H9 (cell line): Measurements from ENCODE around the gene AQP2. TPM values are rescaled to one million over a fixed set of nuclear protein-coding genes. Genes with fewer than 3 reads are reported as not detected.

Experiments used
- DNase-seq: peaks from one replicate; pipeline ENCODE4 v3.0.0-alpha.2; 2017
- H2AFZ ChIP-seq: one replicate; pipeline ENCODE4 v1.6.1; 2013; ENCODE audit warnings: mild to moderate bottlenecking, low read length, control low read depth, moderate library complexity
- H2AK5ac ChIP-seq: 2 replicates; pipeline ENCODE4 v1.6.1; 2013; ENCODE audit warnings: low read length, control low read depth, mixed read lengths; ENCODE audit not compliant: insufficient read length
- H2BK120ac ChIP-seq: one replicate; pipeline ENCODE4 v1.6.1; 2013; ENCODE audit warnings: low read depth, mild to moderate bottlenecking, low read length, control low read depth, inconsistent platforms; ENCODE audit not compliant: poor library complexity, severe bottlenecking
- H2BK12ac ChIP-seq: 2 replicates; pipeline ENCODE4 v1.6.1; 2013; ENCODE audit warnings: low read length, control low read depth, mixed read lengths, low read depth; ENCODE audit not compliant: insufficient read length
- H2BK15ac ChIP-seq: 2 replicates; pipeline ENCODE4 v1.6.1; 2013; ENCODE audit warnings: low read depth, low read length, control low read depth
- H2BK20ac ChIP-seq: one replicate; pipeline ENCODE4 v1.6.1; 2013; ENCODE audit warnings: low read depth, mild to moderate bottlenecking, low read length, control low read depth, inconsistent platforms; ENCODE audit not compliant: poor library complexity, severe bottlenecking
- H2BK5ac ChIP-seq: 2 replicates; pipeline ENCODE4 v1.6.1; 2013; ENCODE audit warnings: low read length, control low read depth, mixed read lengths; ENCODE audit not compliant: insufficient read length
- H3K14ac ChIP-seq: 2 replicates; pipeline ENCODE4 v1.6.1; 2013; ENCODE audit warnings: low read length, control low read depth; ENCODE audit not compliant: insufficient read depth
- H3K18ac ChIP-seq: 2 replicates; pipeline ENCODE4 v1.6.1; 2013; ENCODE audit warnings: low read depth, mild to moderate bottlenecking, mixed read lengths, low read length, control low read depth; ENCODE audit not compliant: insufficient read length
- H3K23ac ChIP-seq: 2 replicates; pipeline ENCODE4 v1.6.1; 2013; ENCODE audit warnings: low read length, control low read depth, mixed read lengths, low read depth; ENCODE audit not compliant: insufficient read length
- H3K23me2 ChIP-seq: 2 replicates; pipeline ENCODE4 v1.6.1; 2013; ENCODE audit warnings: low read depth, mild to moderate bottlenecking, mixed read lengths, low read length, control low read depth; ENCODE audit not compliant: insufficient read length, poor library complexity, severe bottlenecking
- H3K27ac ChIP-seq: 2 replicates; pipeline ENCODE4 v1.5.1; 2013; ENCODE audit warnings: low read length, control low read depth, mixed read lengths, low read depth; ENCODE audit not compliant: insufficient read length
- H3K27me3 ChIP-seq: 2 replicates; pipeline ENCODE4 v1.6.1; 2013; ENCODE audit warnings: low read length, control low read depth, inconsistent platforms; ENCODE audit not compliant: insufficient read depth
- H3K4ac ChIP-seq: 2 replicates; pipeline ENCODE4 v1.6.1; 2013; ENCODE audit warnings: low read depth, mild to moderate bottlenecking, control low read depth, inconsistent platforms, low read length, moderate library complexity
- H3K4me1 ChIP-seq: 2 replicates; pipeline ENCODE4 v1.6.1; 2013; ENCODE audit warnings: low read length, control low read depth, inconsistent platforms; ENCODE audit not compliant: insufficient read depth
- H3K4me2 ChIP-seq: 2 replicates; pipeline ENCODE4 v1.6.1; 2013; ENCODE audit warnings: low read length, control low read depth, mixed read lengths; ENCODE audit not compliant: insufficient read length, insufficient read depth
- H3K56ac ChIP-seq: 2 replicates; pipeline ENCODE4 v1.6.1; 2013; ENCODE audit warnings: low read depth, mild to moderate bottlenecking, mixed read lengths, low read length, control low read depth; ENCODE audit not compliant: insufficient read length
- H3K79me1 ChIP-seq: 2 replicates; pipeline ENCODE4 v1.6.1; 2013; ENCODE audit warnings: low read depth, mild to moderate bottlenecking, moderate library complexity, low read length, control low read depth, inconsistent platforms; ENCODE audit not compliant: insufficient read depth, poor library complexity, severe bottlenecking
- H3K79me2 ChIP-seq: 2 replicates; pipeline ENCODE4 v1.6.1; 2013; ENCODE audit warnings: low read length, control low read depth, inconsistent platforms; ENCODE audit not compliant: insufficient read depth
- H3K9ac ChIP-seq: 2 replicates; pipeline ENCODE4 v1.6.1; 2013; ENCODE audit warnings: low read length, control low read depth, mixed read lengths; ENCODE audit not compliant: insufficient read length; ENCODE audit errors: extremely low read depth
- H3K9me3 ChIP-seq: one replicate; pipeline ENCODE4 v1.6.1; 2013; ENCODE audit warnings: low read depth, low read length, inconsistent platforms; ENCODE audit not compliant: control insufficient read depth
- H3T11ph ChIP-seq: one replicate; pipeline ENCODE4 v1.6.1; 2013; ENCODE audit warnings: mild to moderate bottlenecking, low read length, control low read depth, inconsistent platforms
- H4K20me1 ChIP-seq: one replicate; pipeline ENCODE4 v1.6.1; 2013; ENCODE audit not compliant: control insufficient read depth, insufficient read length, insufficient read depth
- H4K5ac ChIP-seq: 2 replicates; pipeline ENCODE4 v1.6.1; 2013; ENCODE audit warnings: low read depth, mild to moderate bottlenecking, mixed read lengths, low read length, control low read depth; ENCODE audit not compliant: insufficient read length
- H4K8ac ChIP-seq: replicated peaks from 2 replicates; pipeline ENCODE4 v1.6.1; 2013; ENCODE audit warnings: low read length, control low read depth, mixed read lengths, low read depth; ENCODE audit not compliant: insufficient read length
- H4K91ac ChIP-seq: 2 replicates; pipeline ENCODE4 v1.6.1; 2013; ENCODE audit warnings: low read depth, mild to moderate bottlenecking, moderate library complexity, mixed read lengths, low read length, control low read depth; ENCODE audit not compliant: insufficient read length
- H3K27ac Mint-ChIP-seq, 3 experiments: 2 replicates in 2 of 3; 3 replicates in 1 of 3; pipeline ENCODE4 v1.8.0; 2020 to 2021; ENCODE audit warnings: mixed read lengths in 3 of 3, mild to moderate bottlenecking in 1 of 3, moderate library complexity in 1 of 3
- H3K27me3 Mint-ChIP-seq: 2 replicates; pipeline ENCODE4 v1.8.0; 2021; ENCODE audit warnings: low read depth, mild to moderate bottlenecking, moderate library complexity, mixed read lengths
- H3K36me3 Mint-ChIP-seq, 3 experiments: 2 replicates in 2 of 3; 3 replicates in 1 of 3; pipeline ENCODE4 v1.8.0; 2020 to 2021; ENCODE audit warnings: low read depth in 3 of 3, mixed read lengths in 3 of 3; ENCODE audit not compliant: insufficient read depth in 1 of 3
- H3K4me1 Mint-ChIP-seq, 2 experiments: 2 replicates each; pipeline ENCODE4 v1.8.0; 2020; ENCODE audit warnings: mixed read lengths in 2 of 2
- H3K4me3 Mint-ChIP-seq, 2 experiments: 2 replicates in 1 of 2; 3 replicates in 1 of 2; pipeline ENCODE4 v1.8.0; 2020 to 2021; ENCODE audit warnings: mild to moderate bottlenecking in 2 of 2, mixed read lengths in 2 of 2, moderate library complexity in 1 of 2
- H3K9me3 Mint-ChIP-seq, 2 experiments: 2 replicates in 1 of 2; 3 replicates in 1 of 2; pipeline ENCODE4 v1.8.0; 2020; ENCODE audit warnings: mild to moderate bottlenecking in 2 of 2, mixed read lengths in 2 of 2, moderate library complexity in 1 of 2
- CTCF ChIP-seq: fragments of 200-600 bp; sonication (generic); conservative IDR thresholded peaks from 3 replicates; pipeline ENCODE4 v1.8.0; 2021; ENCODE audit warnings: antibody characterized with exemption, mild to moderate bottlenecking
- WGBS: extraction: QIAGEN DNeasy Blood & Tissue Kit; methylation state at CpG from one replicate; pipeline ENCODE4 v1.1.7; 2013; ENCODE audit warnings: missing lambda C conversion rate, low lambda C conversion rate, mixed read lengths; ENCODE audit not compliant: insufficient read length; ENCODE audit errors: extremely low coverage; 5-methylcytosine and 5-hydroxymethylcytosine counted together
- total RNA-seq: library from RNA; stranded (reverse); gene quantifications from 2 replicates; pipeline ENCODE4 v1.2.1, GENCODE V29; 2021

AQP2 gene
- total RNA-seq, 1 experiment from 2014 or later, result not detected

- H3K4me2 ChIP-seq, result no peak overlapping the region
- H3K27ac Mint-ChIP-seq, result no peak overlapping the region
- no peak for TF ChIP-seq CTCF
- no peak overlapping the region for H3K18ac ChIP-seq
- no peaks in the 10 kb centered on the region for H3K79me1 ChIP-seq
- peaks cover 14 to 18% of the 10 kb centered on the region in 2 experiments for H3K4me1 Mint-ChIP-seq
- no peak overlapping the region for H2AFZ ChIP-seq
- H3K56ac ChIP-seq, result no peak overlapping the region
- no peaks in the 10 kb centered on the region for H3K9me3 ChIP-seq
- no peak overlapping the region for H2BK12ac ChIP-seq
- H3K36me3 Mint-ChIP-seq, result no peaks in the 10 kb centered on the region
- WGBS, result no CpG with 5 or more reads among the region's 1 CpG
- H4K91ac ChIP-seq, result no peak overlapping the region
- H3K9ac ChIP-seq, result no peak overlapping the region
- H3K79me2 ChIP-seq, result no peaks in the 10 kb centered on the region
- no peak overlapping the region for H3K4me3 Mint-ChIP-seq
- peaks cover 13% of the 10 kb centered on the region for H3K27me3 Mint-ChIP-seq
- H4K20me1 ChIP-seq, result no peaks in the 10 kb centered on the region
- H2AK5ac ChIP-seq, result no peak overlapping the region
- no peak overlapping the region for H2BK15ac ChIP-seq
- H3K27me3 ChIP-seq, result no peaks in the 10 kb centered on the region; the same call in 1 of the 2 replicates
- no peak overlapping the region for H4K5ac ChIP-seq
- no peaks in the 10 kb centered on the region for H3K9me3 Mint-ChIP-seq
- H2BK120ac ChIP-seq, result no peak overlapping the region
- no peak overlapping the region for H3K14ac ChIP-seq
- peaks cover 3% of the 10 kb centered on the region; the same call in 1 of the 2 replicates for H3K4me1 ChIP-seq
- H2BK20ac ChIP-seq, result no peak overlapping the region
- H3K4ac ChIP-seq, result no peak overlapping the region
- H3K23ac ChIP-seq, result no peak overlapping the region
- H3K27ac ChIP-seq, result no peak overlapping the region
- no peak overlapping the region for H3T11ph ChIP-seq
- no peak for DNase-seq
- H4K8ac ChIP-seq, result no peak overlapping the region
- H3K23me2 ChIP-seq, result no peaks in the 10 kb centered on the region
- H2BK5ac ChIP-seq, result no peak overlapping the region
These were observed 2.0 kb downstream of the AQP2 start for GRCh38 chr12:49952391-49953055.
